Measurements from ENCODE around the gene SLC39A11.
A peak's percentile ranks its signal among the peaks of the same experiment; 100 is the strongest.
"Not testable (repeated sequence)": the region's sequence is repeated elsewhere in the genome, so short reads cannot be mapped to it uniquely, and the experiment has no call there.

SLC39A11 gene

DNA sequence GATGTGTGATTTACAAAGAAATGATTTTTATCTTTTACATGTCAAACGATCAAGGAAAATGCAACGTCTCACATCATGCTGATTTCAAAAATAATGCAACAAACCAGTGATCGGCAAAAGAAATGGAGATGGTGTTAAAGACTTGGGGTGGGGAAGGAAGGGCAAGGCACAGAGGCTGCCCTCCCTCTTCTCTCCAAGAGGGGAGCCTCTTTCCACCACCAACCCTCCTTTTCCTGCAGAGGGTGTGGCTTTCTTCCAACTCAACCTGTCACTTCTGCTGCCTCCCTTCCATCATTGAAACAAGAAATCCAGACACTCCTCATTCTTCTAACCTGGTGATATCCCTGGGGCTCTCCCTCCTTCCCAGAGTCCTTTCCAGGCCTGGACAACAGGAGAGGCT, 320.8 kb downstream of the SLC39A11 start:
- in situ Hi-C loops (cut with HindIII; ENCODE audit: low pct_ligation_motif_present, low sequenced_read_pairs) = no loop called here

DNA sequence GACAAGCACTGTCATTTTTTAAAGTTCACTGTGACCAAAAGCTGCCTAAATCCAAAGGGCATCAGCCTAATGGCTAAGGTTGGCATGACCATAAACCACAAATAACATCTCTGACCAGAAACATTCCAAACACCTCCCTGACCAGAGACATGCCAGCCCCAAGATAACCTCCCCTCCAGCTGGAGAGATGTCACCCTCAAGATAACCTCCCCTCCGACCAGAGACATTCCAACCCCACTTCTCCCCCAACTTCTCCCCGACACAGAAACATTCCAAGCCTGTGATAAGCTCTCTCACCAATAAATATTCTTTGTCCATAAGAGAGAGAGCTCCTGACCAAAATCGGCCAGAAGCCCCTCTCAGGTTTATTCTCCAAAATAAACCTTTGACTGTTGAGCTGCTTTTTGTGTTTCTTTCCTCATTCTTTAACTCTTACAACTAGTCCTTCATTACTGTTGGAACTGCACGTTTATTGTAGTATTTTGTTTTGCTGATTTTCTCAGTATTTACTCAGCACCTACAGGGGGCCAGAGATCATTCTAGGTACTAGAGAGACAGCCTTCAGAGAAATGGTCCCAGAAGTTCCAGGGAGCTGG, 325.6 kb downstream of the SLC39A11 start:
- peak; percentile 6 for DNase-seq
- Histone ChIP-seq H3K27ac (no peak overlapping the region), H3K36me3 (replicated peaks) (no peaks in the 10 kb centered on the region), H3K4me3 (ENCODE audit: low read depth, low read length) (no peak overlapping the region), H3K27me3 (replicated peaks) (no peaks in the 10 kb centered on the region)
- TF ChIP-seq CTCF (IDR thresholded peaks at IDR 0.05; ENCODE audit: low read depth, low read length, missing control alignments) = no peak
- in situ Hi-C loops (cut with HindIII; ENCODE audit: low pct_ligation_motif_present, low sequenced_read_pairs) = no loop called here

More for the DNA sequence above, 320.8 kb downstream of the SLC39A11 start:
- Histone ChIP-seq H3K27me3 (replicated peaks) (no peaks in the 10 kb centered on the region), H3K36me3 (replicated peaks) (no peaks in the 10 kb centered on the region), H3K4me3 (ENCODE audit: low read depth, low read length) (no peak overlapping the region), H3K27ac (no peak overlapping the region)
- TF ChIP-seq CTCF (IDR thresholded peaks at IDR 0.05; ENCODE audit: low read depth, low read length, missing control alignments) = no peak
- DNase-seq = no peak

DNA sequence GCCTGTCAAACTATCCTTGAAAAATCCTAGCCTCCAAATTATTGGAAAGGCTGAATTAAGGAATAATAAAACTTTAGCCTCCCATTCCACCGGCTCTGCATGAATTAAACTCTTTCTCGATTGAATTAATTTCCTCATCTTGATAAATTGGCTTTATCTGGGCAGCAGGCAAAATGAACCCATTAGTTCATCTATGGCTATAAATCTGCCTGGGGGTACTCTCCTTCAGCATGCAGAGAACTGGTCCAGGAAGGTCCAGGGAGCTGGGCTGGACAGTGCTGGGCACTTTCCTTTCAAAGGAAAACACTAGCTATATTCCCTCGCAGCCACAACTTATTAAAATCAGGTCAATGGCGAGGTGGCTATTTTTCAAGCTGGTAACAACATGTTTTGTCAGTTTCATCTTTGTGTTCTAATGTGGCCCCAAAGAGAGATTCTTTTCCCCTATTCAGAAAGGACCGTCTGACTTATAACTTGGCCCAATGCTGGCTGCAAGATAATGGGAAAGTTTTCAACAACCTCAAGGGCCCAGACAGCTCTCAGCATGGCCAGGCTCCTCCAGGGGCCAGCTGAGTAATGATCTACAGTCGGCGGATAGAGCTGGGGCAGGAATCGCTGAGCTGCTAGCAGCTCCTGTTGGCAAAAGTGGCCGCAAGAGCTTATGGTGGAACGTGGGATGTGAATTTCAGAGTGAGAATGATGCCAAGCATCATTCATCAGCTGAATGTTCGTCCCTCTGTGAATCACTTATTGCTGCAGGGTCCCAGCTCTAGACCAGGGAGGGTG, 326.9 kb downstream of the SLC39A11 start:
- in situ Hi-C loops (cut with HindIII; ENCODE audit: low pct_ligation_motif_present, low sequenced_read_pairs) = no loop called here
- DNase-seq = no peak

GRCh38 chr17:72764632-72765041, 327.9 kb downstream of the SLC39A11 start:
- no peak overlapping the region for H3K27ac ChIP-seq
- in situ Hi-C loops (cut with HindIII; ENCODE audit: low pct_ligation_motif_present, low sequenced_read_pairs) = no loop called here
- H3K27me3 ChIP-seq (replicated peaks) = no peaks in the 10 kb centered on the region
- TF ChIP-seq CTCF (IDR thresholded peaks at IDR 0.05; ENCODE audit: low read depth, low read length, missing control alignments) = no peak
- H3K36me3 ChIP-seq (replicated peaks) = no peaks in the 10 kb centered on the region
- no peak overlapping the region for H3K4me3 ChIP-seq (ENCODE audit: low read depth, low read length)
- DNase-seq = peak; percentile 16

More for the DNA sequence above, 326.9 kb downstream of the SLC39A11 start:
- no peak overlapping the region for H3K4me3 ChIP-seq (ENCODE audit: low read depth, low read length)
- H3K36me3 ChIP-seq (replicated peaks) = no peaks in the 10 kb centered on the region
- H3K27me3 ChIP-seq (replicated peaks) = no peaks in the 10 kb centered on the region
- no peak overlapping the region for H3K27ac ChIP-seq
- TF ChIP-seq CTCF (IDR thresholded peaks at IDR 0.05; ENCODE audit: low read depth, low read length, missing control alignments) = no peak

DNA sequence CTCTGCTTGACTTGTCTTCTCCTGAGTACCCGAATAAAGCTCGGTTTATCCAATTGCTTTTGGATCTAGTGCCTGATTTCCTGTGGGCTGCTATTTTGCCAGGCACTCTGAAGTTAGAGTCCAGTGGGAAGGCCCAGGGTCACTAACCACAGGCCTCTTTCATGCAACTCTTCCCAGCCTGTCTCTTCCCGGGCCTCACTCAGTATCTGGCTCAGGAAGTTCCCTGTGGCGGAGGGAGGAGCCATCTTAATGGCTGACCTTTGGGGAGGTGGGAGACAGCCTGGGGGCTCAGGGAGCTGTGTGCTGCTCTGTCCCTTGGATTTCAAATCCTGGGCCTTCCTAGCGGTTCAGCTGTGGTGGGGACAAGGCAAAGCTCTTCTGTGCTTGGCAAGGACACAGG, 328.5 kb downstream of the SLC39A11 start:
- no peak for TF ChIP-seq CTCF (IDR thresholded peaks at IDR 0.05; ENCODE audit: low read depth, low read length, missing control alignments)
- Histone ChIP-seq H3K4me3 (ENCODE audit: low read depth, low read length) (no peak overlapping the region), H3K27me3 (replicated peaks) (no peaks in the 10 kb centered on the region), H3K36me3 (replicated peaks) (no peaks in the 10 kb centered on the region), H3K27ac (no peak overlapping the region)
- in situ Hi-C loops (cut with HindIII; ENCODE audit: low pct_ligation_motif_present, low sequenced_read_pairs) = no loop called here
- DNase-seq = no peak

- H3K4me3 ChIP-seq (ENCODE audit: low read depth, low read length); H3K27ac ChIP-seq; H3K27me3 ChIP-seq (replicated peaks); in situ Hi-C loops (cut with HindIII; ENCODE audit: low pct_ligation_motif_present, low sequenced_read_pairs); DNase-seq; H3K36me3 ChIP-seq (replicated peaks): not testable (repeated sequence)
Observed at GRCh38 chr17:72761893-72762575, 330.5 kb downstream of the SLC39A11 start.
